Type B pancreatic cell (in vitro differentiated cells): ENCODE data around the gene PRDM2. TPM values are rescaled to one million over a fixed set of nuclear protein-coding genes. Genes with fewer than 3 reads are reported as not detected.
A peak's percentile ranks its signal among the peaks of the same experiment; 100 is the strongest.

ENCODE experiments used
- DNase-seq: peaks from one replicate; pipeline ENCODE4 v3.0.0; 2021; ENCODE audit warnings: mixed read lengths; ENCODE audit not compliant: unreplicated experiment; ENCODE audit errors: extremely low spot score
- H3K27ac Mint-ChIP-seq: 2 replicates; pipeline ENCODE4 v1.8.0; 2021; ENCODE audit warnings: mild to moderate bottlenecking, mixed read lengths
- H3K27me3 Mint-ChIP-seq: 2 replicates; pipeline ENCODE4 v1.8.0; 2021; ENCODE audit warnings: mixed read lengths
- H3K36me3 Mint-ChIP-seq: 2 replicates; pipeline ENCODE4 v1.8.0; 2021; ENCODE audit warnings: mixed read lengths
- H3K4me1 Mint-ChIP-seq: one replicate; pipeline ENCODE4 v1.8.0; 2021; ENCODE audit warnings: mixed read lengths; ENCODE audit not compliant: unreplicated experiment
- H3K4me3 Mint-ChIP-seq: 2 replicates; pipeline ENCODE4 v1.8.0; 2021; ENCODE audit warnings: mild to moderate bottlenecking, mixed read lengths
- H3K9me3 Mint-ChIP-seq: 2 replicates; pipeline ENCODE4 v1.8.0; 2021; ENCODE audit warnings: mixed read lengths
- total RNA-seq: library from RNA; stranded (reverse); gene quantifications from 2 replicates; pipeline ENCODE4 v1.2.1, GENCODE V29; 2021; ENCODE audit warnings: low replicate concordance
- TF ChIP-seq, protein P1 (sequence below): fragments of 200-600 bp; sonication (generic); conservative IDR thresholded peaks from 2 replicates; pipeline ENCODE4 v1.5.0; 2021; ENCODE audit warnings: antibody characterized with exemption, mild to moderate bottlenecking

The PRDM2 gene
- total RNA-seq, 1 donor from 2014 or later = 44.6 TPM

DNA sequence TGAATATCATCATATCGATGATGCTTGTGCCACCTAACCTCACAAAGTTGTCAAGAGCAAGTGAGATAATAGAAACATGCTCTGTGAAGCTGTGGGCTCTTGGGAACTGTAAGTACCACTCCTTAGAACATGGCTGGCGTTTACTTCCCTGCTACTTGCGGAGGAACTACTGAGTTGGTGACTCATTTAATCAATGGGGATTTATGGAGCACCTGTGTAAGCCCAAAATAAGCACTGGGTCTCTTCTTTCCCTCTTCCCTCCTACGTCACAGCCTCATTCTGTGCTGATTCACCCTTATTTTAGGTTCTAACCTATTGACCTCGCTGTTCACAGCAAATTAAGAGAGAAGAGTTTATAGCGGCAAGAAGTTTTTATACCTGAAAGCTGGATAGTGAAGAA is 52.9 kb downstream of the PRDM2 start:
- H3K36me3 Mint-ChIP-seq = peaks cover 10% of the 10 kb centered on the region
- no peak for DNase-seq
- H3K27me3 Mint-ChIP-seq = no peaks in the 10 kb centered on the region
- H3K4me1 Mint-ChIP-seq = peaks cover 46% of the 10 kb centered on the region
- no peak overlapping the region for H3K27ac Mint-ChIP-seq
- peak overlapping the region; percentile 38 for H3K4me3 Mint-ChIP-seq
- H3K9me3 Mint-ChIP-seq = no peaks in the 10 kb centered on the region
- TF ChIP-seq, protein P1, sequence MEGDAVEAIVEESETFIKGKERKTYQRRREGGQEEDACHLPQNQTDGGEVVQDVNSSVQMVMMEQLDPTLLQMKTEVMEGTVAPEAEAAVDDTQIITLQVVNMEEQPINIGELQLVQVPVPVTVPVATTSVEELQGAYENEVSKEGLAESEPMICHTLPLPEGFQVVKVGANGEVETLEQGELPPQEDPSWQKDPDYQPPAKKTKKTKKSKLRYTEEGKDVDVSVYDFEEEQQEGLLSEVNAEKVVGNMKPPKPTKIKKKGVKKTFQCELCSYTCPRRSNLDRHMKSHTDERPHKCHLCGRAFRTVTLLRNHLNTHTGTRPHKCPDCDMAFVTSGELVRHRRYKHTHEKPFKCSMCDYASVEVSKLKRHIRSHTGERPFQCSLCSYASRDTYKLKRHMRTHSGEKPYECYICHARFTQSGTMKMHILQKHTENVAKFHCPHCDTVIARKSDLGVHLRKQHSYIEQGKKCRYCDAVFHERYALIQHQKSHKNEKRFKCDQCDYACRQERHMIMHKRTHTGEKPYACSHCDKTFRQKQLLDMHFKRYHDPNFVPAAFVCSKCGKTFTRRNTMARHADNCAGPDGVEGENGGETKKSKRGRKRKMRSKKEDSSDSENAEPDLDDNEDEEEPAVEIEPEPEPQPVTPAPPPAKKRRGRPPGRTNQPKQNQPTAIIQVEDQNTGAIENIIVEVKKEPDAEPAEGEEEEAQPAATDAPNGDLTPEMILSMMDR = no peak

DNA sequence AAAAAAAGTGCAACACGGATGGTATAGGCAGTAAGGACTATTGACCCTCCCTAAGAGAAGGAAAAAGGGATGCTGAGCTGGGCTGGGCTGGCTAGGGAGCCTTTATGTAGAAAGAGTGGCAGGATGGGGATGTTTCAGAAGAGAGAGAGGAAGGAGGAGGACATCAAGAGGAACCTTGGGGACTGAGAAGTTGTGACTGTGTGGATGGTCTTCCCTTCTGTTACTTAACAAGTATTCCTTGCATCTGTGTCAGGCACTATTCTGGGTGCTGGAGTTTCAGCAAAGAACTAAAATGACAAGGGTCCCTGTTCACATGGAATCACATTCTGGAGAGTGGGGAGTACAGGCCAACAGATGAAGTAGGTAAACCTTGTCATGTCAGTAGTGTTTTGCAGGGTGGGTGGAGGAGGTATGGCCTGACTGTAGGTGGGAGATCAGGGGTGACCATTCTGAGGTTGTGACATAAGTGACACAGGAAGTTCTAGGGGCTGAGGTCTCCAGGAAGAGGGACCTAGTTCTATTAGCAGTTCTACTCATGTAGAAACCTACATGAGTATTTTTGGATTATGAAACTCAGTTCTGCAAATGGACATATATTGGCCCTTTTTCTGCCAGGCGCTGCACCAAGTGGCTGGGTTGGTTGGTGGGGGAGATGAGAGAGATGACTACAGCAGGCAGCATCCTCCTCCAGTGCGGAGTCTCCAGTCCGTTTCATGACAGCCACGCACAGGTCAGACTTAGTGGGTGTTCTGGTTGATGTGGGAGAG is 53.8 kb downstream of the PRDM2 start:
- H3K36me3 Mint-ChIP-seq = peaks cover 10% of the 10 kb centered on the region
- H3K4me1 Mint-ChIP-seq = peaks cover 41% of the 10 kb centered on the region
- H3K27me3 Mint-ChIP-seq = no peaks in the 10 kb centered on the region
- no peaks in the 10 kb centered on the region for H3K9me3 Mint-ChIP-seq
- H3K4me3 Mint-ChIP-seq = peak overlapping the region; percentile 48
- DNase-seq = no peak
- TF ChIP-seq, protein P1 = no peak
- H3K27ac Mint-ChIP-seq = peak overlapping the region; percentile 17

DNA sequence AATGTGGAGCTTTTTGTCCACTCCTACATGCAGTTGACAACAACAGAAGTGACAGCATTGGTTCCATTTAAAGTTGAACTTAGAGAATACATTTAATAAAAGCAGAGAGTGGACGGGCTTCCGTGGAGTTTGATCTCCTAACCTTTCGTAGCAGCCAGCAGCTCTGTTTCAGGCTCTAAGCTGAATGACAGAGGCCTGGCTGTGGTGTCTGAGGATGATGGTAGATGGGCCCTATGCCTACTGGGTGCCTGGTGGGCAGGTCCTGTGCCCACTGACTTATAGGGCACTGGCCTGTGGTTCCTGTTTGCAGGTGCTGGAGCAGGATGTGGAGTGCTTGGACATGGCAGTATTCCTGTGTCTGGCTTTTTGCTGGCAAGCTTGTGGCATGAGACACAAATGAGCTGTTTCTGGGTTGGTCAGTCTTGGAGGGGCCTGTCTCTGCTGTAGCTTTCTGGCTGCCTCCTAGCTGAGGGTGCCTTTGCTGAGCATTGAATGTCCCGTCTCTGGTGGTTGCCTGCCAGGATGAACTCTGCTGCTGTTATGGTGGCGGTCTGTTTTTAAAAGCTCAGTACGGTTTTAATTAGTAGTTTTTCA is 54.6 kb downstream of the PRDM2 start:
- Mint-ChIP-seq H3K27me3 (no peaks in the 10 kb centered on the region), H3K4me3 (no peak overlapping the region), H3K36me3 (peaks cover 10% of the 10 kb centered on the region), H3K27ac (no peak overlapping the region), H3K9me3 (no peaks in the 10 kb centered on the region), H3K4me1 (peaks cover 44% of the 10 kb centered on the region)
- TF ChIP-seq, protein P1 = no peak
- DNase-seq = no peak

DNA sequence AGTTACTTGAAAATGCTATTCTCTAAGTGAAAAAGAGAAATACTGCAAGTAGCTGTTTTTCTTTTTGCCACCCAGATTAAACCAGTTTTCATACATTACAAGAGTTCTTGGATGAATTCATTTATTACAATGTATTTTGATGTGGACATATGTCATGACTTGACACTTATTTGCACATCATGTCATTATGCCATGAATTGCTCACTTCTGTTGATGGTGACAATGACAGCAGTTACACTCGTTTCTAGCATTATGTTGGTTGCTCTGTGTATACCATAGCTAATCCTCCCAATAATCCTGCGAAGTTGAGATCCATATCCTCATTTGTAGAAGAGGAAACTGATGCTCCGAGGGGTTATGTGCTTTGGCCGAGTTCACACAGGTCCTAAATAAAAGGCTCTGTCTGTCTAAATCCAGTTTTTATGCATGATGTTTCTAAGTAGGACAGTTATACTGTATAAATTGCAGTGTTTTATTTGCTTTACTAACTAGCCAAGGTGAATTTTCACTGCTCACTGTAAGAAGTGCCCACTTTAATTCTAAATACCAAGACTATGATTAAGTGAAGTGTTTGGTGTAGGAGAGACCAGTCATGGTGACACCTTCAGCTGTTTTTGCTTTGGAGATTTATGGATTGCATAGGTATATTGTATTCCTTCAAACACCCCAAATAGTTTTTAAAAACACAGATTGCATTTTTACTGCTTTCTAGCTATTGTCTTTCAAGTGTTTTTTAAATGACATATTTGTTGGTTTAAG is 56.7 kb downstream of the PRDM2 start:
- no peak for DNase-seq
- Mint-ChIP-seq H3K27me3 (no peaks in the 10 kb centered on the region), H3K36me3 (peaks cover 10% of the 10 kb centered on the region), H3K4me1 (peaks cover 52% of the 10 kb centered on the region), H3K9me3 (no peaks in the 10 kb centered on the region), H3K4me3 (no peak overlapping the region), H3K27ac (peak overlapping the region; percentile 70)
- TF ChIP-seq, protein P1 = no peak

DNA sequence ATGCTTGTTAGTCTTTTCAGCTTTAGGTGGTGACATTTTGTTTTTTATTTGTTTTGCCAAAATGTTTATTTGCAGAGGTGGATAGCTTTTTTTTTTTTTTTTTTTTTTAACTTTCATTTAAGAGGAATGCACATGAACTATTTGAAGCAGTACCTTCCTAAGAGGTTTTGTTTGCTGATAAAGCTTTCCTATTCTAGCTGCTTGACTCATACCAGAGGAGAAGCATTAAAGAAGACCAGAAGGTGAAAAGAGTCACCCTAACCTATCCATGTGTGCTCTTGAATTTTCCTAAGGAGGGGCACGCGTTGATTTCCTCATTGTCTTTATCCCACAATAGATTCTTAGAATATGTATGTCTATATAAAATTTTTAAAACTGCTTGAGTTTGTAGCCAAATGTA is 57.7 kb downstream of the PRDM2 start:
- DNase-seq = no peak
- Mint-ChIP-seq H3K4me3 (no peak overlapping the region), H3K9me3 (no peaks in the 10 kb centered on the region), H3K27ac (peak overlapping the region; percentile 79), H3K36me3 (peaks cover 10% of the 10 kb centered on the region), H3K27me3 (no peaks in the 10 kb centered on the region), H3K4me1 (peaks cover 58% of the 10 kb centered on the region)
- TF ChIP-seq, protein P1 = no peak
